PFSK-1 (cell line): Measurements from ENCODE around the gene LANCL1.

Experiments used
- FOXP2 ChIP-seq: optimal IDR thresholded peaks from 2 replicates; pipeline ENCODE3; 2011; ENCODE audit warnings: borderline replicate concordance, control low read depth, inconsistent platforms; ENCODE audit not compliant: insufficient read depth; ENCODE audit errors: extremely low read length, extremely low read depth
- POLR2AphosphoS5 ChIP-seq: IDR thresholded peaks from 2 replicates; pipeline ENCODE4 v1.6.1; 2012; ENCODE audit warnings: low read depth, mild to moderate bottlenecking, control low read depth, low read length, moderate library complexity
- REST ChIP-seq, 2 experiments: IDR thresholded peaks; 2 replicates each; pipeline versions ENCODE4 v1.6.1 to v1.8.0; 2011 to 2012; ENCODE audit warnings: low read depth in 2 of 2, low read length in 2 of 2, control low read depth in 1 of 2, inconsistent platforms in 1 of 2, mild to moderate bottlenecking in 1 of 2, moderate library complexity in 1 of 2; ENCODE audit not compliant: insufficient read depth in 1 of 2
- SIN3A ChIP-seq: IDR thresholded peaks from 2 replicates; pipeline ENCODE4 v1.6.1; 2012; ENCODE audit warnings: mild to moderate bottlenecking, low read length, moderate library complexity, borderline replicate concordance; ENCODE audit not compliant: insufficient read depth
- TAF1 ChIP-seq: IDR thresholded peaks from 2 replicates; pipeline ENCODE4 v1.6.1; 2012; ENCODE audit warnings: low read length, control low read depth, borderline replicate concordance; ENCODE audit not compliant: insufficient read depth

DNA sequence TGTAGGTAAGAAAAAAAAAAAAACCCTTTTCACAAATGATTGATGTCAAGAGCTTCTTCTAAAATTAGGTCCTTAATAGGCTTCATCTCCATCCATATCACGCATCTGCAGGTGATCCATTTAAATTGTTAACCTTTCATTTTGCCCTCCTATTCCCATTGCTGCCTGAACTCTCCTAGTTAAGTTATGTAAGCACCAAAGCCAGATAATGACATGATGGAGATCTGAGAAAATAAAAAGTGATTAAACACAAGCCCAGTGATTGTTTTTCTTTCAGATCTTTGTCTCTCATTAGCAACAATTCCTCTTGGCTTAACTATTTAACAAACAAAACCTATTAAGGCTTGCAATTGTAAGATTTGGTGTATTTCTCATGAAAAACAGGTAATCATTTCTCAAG is 20.0 kb downstream of the LANCL1 start:
- TF ChIP-seq REST (IDR thresholded peaks at IDR 0.05; ENCODE audit: insufficient read depth in 1 of 2, low read depth in 2 of 2, low read length in 2 of 2) (no peak), SIN3A (no peak), POLR2AphosphoS5 (no peak), TAF1 (no peak), FOXP2 (no peak)
